ENCODE results near the gene SERPINA12.

Gene SERPINA12

DNA sequence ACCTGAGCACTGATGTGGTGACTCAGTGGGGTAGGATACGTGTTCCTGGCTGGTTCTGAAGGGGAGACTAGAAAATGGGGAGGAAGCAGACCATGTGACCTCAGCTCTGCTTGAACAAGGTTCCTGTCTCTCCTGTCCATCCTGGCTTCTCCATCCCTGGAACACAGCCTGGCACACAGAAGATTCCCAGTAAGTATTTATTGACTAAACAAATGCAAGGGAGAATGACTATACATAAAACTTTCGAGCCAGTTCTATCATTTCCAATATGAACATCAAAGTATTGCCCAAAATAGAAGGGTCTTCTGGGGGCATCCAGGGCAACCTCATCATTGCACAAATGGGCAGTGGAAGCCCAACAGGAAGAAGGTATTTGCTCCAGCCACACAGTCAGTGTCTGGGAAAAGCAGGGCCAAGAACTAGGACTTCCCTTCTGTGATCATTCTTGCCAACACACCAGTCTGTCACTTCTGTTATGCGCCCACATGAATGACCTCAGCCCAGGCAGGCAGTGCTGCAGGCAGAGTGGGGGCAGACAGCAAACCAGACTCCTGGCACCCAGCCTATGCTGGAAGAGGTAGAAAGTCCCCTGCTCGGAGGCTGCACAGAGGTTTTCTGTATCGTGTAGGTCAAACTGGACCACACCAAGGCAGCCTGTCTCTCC lies 27.7 kb downstream of the SERPINA12 start:
- Histone ChIP-seq H3K4me3 (ENCODE audit: low read depth, low read length) (no peak overlapping the region), H3K36me3 (no peaks in the 10 kb centered on the region), H3K9me3 (no peaks in the 10 kb centered on the region), H3K4me1 (no peaks in the 10 kb centered on the region), H3K27me3 (peaks cover 3% of the 10 kb centered on the region)
- TF ChIP-seq, protein P1, sequence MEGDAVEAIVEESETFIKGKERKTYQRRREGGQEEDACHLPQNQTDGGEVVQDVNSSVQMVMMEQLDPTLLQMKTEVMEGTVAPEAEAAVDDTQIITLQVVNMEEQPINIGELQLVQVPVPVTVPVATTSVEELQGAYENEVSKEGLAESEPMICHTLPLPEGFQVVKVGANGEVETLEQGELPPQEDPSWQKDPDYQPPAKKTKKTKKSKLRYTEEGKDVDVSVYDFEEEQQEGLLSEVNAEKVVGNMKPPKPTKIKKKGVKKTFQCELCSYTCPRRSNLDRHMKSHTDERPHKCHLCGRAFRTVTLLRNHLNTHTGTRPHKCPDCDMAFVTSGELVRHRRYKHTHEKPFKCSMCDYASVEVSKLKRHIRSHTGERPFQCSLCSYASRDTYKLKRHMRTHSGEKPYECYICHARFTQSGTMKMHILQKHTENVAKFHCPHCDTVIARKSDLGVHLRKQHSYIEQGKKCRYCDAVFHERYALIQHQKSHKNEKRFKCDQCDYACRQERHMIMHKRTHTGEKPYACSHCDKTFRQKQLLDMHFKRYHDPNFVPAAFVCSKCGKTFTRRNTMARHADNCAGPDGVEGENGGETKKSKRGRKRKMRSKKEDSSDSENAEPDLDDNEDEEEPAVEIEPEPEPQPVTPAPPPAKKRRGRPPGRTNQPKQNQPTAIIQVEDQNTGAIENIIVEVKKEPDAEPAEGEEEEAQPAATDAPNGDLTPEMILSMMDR (IDR thresholded peaks at IDR 0.05; ENCODE audit: low read depth, low read length) = no peak
- DNase-seq = no peak

DNA sequence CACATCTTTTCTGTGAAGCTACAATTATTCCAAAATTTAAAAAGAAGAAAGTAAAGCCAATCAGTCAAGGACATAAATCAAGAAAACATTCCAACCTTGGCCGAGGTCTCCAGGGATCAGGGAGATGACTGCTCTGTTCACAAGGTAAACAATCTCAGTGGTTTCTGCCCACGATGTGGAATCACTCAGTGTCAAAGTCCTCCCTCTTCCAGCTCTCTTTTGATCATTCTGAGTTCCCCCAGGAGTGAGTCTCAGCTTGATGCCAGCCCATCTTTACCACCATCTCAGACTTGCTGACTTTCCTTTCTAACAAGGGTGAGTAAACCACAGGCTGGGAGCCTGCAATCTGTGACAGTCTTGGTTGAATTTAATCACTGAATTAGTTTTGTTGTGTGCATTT lies 28.5 kb downstream of the SERPINA12 start:
- H3K36me3 ChIP-seq = no peaks in the 10 kb centered on the region
- H3K27me3 ChIP-seq = no peaks in the 10 kb centered on the region
- H3K4me3 ChIP-seq (ENCODE audit: low read depth, low read length) = no peak overlapping the region
- TF ChIP-seq, protein P1 (IDR thresholded peaks at IDR 0.05; ENCODE audit: low read depth, low read length) = no peak
- H3K9me3 ChIP-seq = no peaks in the 10 kb centered on the region
- no peak for DNase-seq
- H3K4me1 ChIP-seq = no peaks in the 10 kb centered on the region

DNA sequence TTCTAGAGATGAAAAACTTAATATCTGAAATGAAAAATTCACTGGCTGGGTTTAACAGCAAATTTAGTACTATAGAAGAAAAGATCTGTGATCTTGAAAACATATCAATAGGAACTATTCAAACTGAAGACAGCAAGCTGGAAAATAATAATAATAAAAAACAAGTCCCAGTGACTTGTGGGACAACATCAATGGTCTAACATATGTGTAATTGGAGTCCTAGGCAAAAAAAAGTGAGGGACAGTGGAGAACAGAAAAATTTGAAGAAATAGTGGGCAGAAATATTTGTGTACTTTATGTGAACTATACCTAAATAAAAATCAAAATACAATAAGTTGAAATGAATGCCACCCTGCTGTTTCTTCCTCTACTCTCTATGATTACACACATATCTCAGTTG lies 30.8 kb downstream of the SERPINA12 start:
- Histone ChIP-seq H3K4me3 (ENCODE audit: low read depth, low read length) (no peak overlapping the region), H3K4me1 (no peaks in the 10 kb centered on the region), H3K9me3 (no peaks in the 10 kb centered on the region), H3K27me3 (no peaks in the 10 kb centered on the region; the same call in 1 of the 2 replicates), H3K36me3 (no peaks in the 10 kb centered on the region)
- TF ChIP-seq, protein P1 (IDR thresholded peaks at IDR 0.05; ENCODE audit: low read depth, low read length) = no peak
- DNase-seq = no peak

DNA sequence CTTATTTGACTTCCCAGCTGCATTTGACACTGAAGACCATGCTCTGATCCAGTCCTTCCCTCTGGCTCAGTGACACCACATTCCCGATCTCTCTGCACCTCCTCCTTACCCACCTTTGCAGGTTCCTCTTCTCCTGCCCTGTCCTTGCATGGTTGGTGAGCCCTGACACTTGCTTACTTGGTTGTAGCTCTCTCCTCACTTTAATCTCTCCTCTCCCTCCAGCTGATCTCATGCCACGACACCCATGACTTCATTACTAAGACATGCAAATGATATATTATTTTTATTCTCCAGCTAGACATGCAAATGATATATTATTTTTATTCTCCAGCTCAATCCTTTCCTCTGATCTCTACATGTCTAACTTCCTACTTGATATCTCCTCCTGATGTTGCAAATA lies 33.2 kb downstream of the SERPINA12 start, which contains the start of gene SERPINA9:
Gene SERPINA9 (minus strand): TSS at position 175 of the 400 bp plus-strand sequence. CDS start 6,357 bp downstream, outside the sequence.
- no peak for DNase-seq
- H3K4me3 ChIP-seq (ENCODE audit: low read depth, low read length) = no peak within 1 kb of the TSS
- no peaks in the 10 kb centered on the region for H3K36me3 ChIP-seq
- no peaks in the 10 kb centered on the region for H3K9me3 ChIP-seq
- TF ChIP-seq, protein P1 (IDR thresholded peaks at IDR 0.05; ENCODE audit: low read depth, low read length) = no peak
- H3K4me1 ChIP-seq = no peaks in the 10 kb centered on the region
- no peaks in the 10 kb centered on the region; the same call in 1 of the 2 replicates for H3K27me3 ChIP-seq

DNA sequence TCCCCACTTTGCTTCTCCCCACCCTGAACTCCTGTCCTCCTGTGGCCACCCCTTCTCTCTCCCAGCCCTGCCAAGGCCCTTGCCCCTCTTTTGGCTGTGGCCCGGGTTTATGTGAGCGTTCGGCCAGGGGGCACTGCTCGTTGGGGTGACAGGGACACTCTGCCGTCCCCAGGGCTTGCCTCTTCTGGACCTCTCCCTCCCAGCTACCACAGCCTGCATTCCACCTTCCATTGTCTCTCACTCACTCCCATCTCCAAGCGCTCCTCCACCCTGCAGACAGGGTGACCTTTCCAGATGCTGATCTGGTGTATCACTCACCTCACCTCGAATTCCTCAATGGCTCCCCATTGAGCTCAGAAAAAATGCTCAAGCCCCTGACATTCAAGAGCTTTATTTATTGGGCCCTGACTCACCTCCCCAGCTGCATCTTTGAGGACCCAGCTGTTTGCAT lies 34.7 kb downstream of the SERPINA12 start:
- no peak overlapping the region for H3K4me3 ChIP-seq (ENCODE audit: low read depth, low read length)
- TF ChIP-seq, protein P1 (IDR thresholded peaks at IDR 0.05; ENCODE audit: low read depth, low read length) = no peak
- no peak for DNase-seq
- no peaks in the 10 kb centered on the region; the same call in 1 of the 2 replicates for H3K27me3 ChIP-seq
- no peaks in the 10 kb centered on the region for H3K9me3 ChIP-seq
- H3K36me3 ChIP-seq = no peaks in the 10 kb centered on the region
- H3K4me1 ChIP-seq = no peaks in the 10 kb centered on the region

DNA sequence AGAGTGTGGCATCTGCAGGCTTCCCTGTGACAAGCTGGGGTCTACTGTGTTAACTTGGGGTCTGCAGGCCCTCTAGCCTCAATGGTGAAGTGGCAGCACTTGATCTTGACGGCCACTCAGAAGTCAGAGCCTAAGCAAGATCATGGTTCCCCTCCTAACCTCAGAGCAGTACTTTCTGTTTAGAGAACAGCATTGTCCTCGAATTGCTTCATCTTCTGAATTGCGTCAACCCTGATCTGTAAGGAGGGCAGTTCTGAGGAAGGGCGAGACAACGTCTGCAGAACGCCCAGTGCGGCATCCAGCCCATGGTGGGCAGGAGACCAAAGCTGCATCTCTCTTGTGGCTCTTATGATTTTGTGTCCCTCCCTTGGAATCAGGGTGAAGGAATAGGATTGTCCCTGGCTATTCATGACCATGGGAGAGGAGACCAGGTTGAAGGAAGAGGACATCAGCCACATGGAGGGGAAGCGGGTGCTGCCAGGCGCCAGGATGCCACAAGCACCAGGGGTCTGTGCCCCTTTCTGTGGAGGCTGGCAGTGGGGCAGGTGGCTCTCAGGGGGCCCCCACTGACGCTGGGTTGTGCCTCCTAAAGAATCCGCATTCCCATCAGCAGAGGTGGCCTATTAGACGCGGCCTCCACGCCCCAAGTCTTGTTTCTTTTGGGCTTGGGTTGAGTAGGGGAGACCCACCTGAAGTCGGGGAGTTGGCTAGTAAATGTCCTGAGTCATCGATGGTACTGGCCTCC lies 35.4 kb downstream of the SERPINA12 start:
- H3K4me1 ChIP-seq = no peaks in the 10 kb centered on the region
- no peak overlapping the region for H3K4me3 ChIP-seq (ENCODE audit: low read depth, low read length)
- H3K9me3 ChIP-seq = no peaks in the 10 kb centered on the region
- no peaks in the 10 kb centered on the region for H3K36me3 ChIP-seq
- DNase-seq = no peak
- TF ChIP-seq, protein P1 (IDR thresholded peaks at IDR 0.05; ENCODE audit: low read depth, low read length) = no peak
- no peaks in the 10 kb centered on the region; the same call in 1 of the 2 replicates for H3K27me3 ChIP-seq

Data from BE2C (cell line).